Body of pancreas (tissue), 4 donors: ENCODE data around the gene TFEC. TPM values are rescaled to one million over a fixed set of nuclear protein-coding genes. Genes with fewer than 3 reads are reported as not detected.

Source experiments
- ATAC-seq: fragments of 150-250 bp; one replicate; pipeline ENCODE4 v1.9.1; 2016
- DNase-seq, 4 donors: peaks; one replicate each; pipeline ENCODE4 v3.0.0-alpha.2; 2019
- H3K27ac ChIP-seq, 4 donors: fragments of 200-600 bp; sonication (generic); 1 replicate in 3 of 4; 2 replicates in 1 of 4; pipeline versions ENCODE4 v1.5.1 to v1.6.1; 2016 to 2019; ENCODE audit warnings: mild to moderate bottlenecking in 1 of 4, mixed read lengths in 1 of 4, moderate library complexity in 1 of 4
- H3K27me3 ChIP-seq, 2 donors: fragments of 200-600 bp; sonication (generic); one replicate each; pipeline ENCODE4 v1.6.0; 2016; ENCODE audit warnings: mild to moderate bottlenecking in 1 of 2
- H3K36me3 ChIP-seq, 2 donors: fragments of 200-600 bp; sonication (generic); replicated peaks in 1 of 2; 2 replicates each; pipeline ENCODE4 v1.5.1; 2016; ENCODE audit warnings: low read depth in 2 of 2; ENCODE audit not compliant: insufficient read depth in 1 of 2
- H3K4me1 ChIP-seq: fragments of 200-600 bp; sonication (generic); one replicate; pipeline ENCODE4 v1.6.0; 2016
- H3K4me3 ChIP-seq, 2 donors: fragments of 200-600 bp; sonication (generic); 1 replicate in 1 of 2; 2 replicates in 1 of 2; pipeline ENCODE4 v1.5.1; 2016 to 2019
- H3K9me3 ChIP-seq, 3 donors: fragments of 200-600 bp; sonication (generic); 1 replicate in 2 of 3; 2 replicates in 1 of 3; pipeline ENCODE4 v1.5.1; 2016
- CTCF ChIP-seq, 7 experiments: fragments of 450-650 bp in 4 of 7; fragments of 200-600 bp in 3 of 7; sonication (generic) in 3 of 7; IDR thresholded peaks; one replicate each; pipeline ENCODE4 v1.5.1; 2016 to 2019; ENCODE audit warnings: antibody characterized with exemption in 7 of 7
- POLR2A ChIP-seq, 3 donors: fragments of 450-650 bp; IDR thresholded peaks; one replicate each; pipeline ENCODE4 v1.6.1; 2016; ENCODE audit warnings: antibody characterized with exemption in 3 of 3, mild to moderate bottlenecking in 2 of 3
- WGBS, 2 donors: methylation state at CpG; one replicate each; pipeline ENCODE4 v1.1.5; 2017; 5-methylcytosine and 5-hydroxymethylcytosine counted together
- intact Hi-C: fragments of 100-400 bp; cut with DNase I; formaldehyde crosslinking; loops from one replicate; pipeline ENCODE4 v1.15.1; 2023
- total RNA-seq, 2 donors: library from RNA; depleted of rRNA; stranded (reverse); fragments of >200 nt; gene quantifications; one replicate each; pipeline ENCODE4 v1.1.0, GENCODE V29; 2016

The TFEC gene
- total RNA-seq, 2 donors from 2014 or later, result 0.33 to 2.3 TPM

- intact Hi-C loops, result no loop called here
- DNase-seq (no peak), ATAC-seq (no peak)
- H3K27me3 ChIP-seq, result no peaks in the 10 kb centered on the region
- no peaks in the 10 kb centered on the region for H3K4me1 ChIP-seq
- no peak overlapping the region for H3K27ac ChIP-seq
- no peaks in the 10 kb centered on the region for H3K36me3 ChIP-seq
- no peaks in the 10 kb centered on the region for H3K9me3 ChIP-seq
- TF ChIP-seq CTCF (IDR thresholded peaks at IDR 0.05) (no peak), POLR2A (IDR thresholded peaks at IDR 0.05) (no peak)
- no peak overlapping the region for H3K4me3 ChIP-seq
These were observed 46.5 kb downstream of the TFEC start for GRCh38 chr7:115984105-115984504.

- TF ChIP-seq CTCF (IDR thresholded peaks at IDR 0.05), result no peak
- no peak for TF ChIP-seq POLR2A (IDR thresholded peaks at IDR 0.05)
- H3K4me3 ChIP-seq, result no peak overlapping the region
- intact Hi-C loops, result no loop called here
- H3K9me3 ChIP-seq, result no peaks in the 10 kb centered on the region
- DNase-seq, result no peak
- no peak overlapping the region for H3K27ac ChIP-seq
- no peaks in the 10 kb centered on the region for H3K27me3 ChIP-seq
- no peaks in the 10 kb centered on the region for H3K4me1 ChIP-seq
- no peak for ATAC-seq
- no peaks in the 10 kb centered on the region for H3K36me3 ChIP-seq
These were observed 50.4 kb downstream of the TFEC start for GRCh38 chr7:115980159-115980558.

- intact Hi-C loops, result no loop called here
- ATAC-seq, result no peak
These were observed 53.9 kb downstream of the TFEC start for GRCh38 chr7:115976651-115977050.

GRCh38 chr7:115975766-115976165 lies 54.8 kb downstream of the TFEC start:
- WGBS, 2 donors, result 76 to 84% methylated on average over 5 of the region's 5 CpGs
- intact Hi-C loops, result no loop called here

More at GRCh38 chr7:115976651-115977050, 53.9 kb downstream of the TFEC start:
- H3K27ac ChIP-seq, result no peak overlapping the region
- no peaks in the 10 kb centered on the region for H3K4me1 ChIP-seq
- TF ChIP-seq CTCF (IDR thresholded peaks at IDR 0.05), result no peak
- no peak for TF ChIP-seq POLR2A (IDR thresholded peaks at IDR 0.05)
- 63 to 84% methylated on average over 3 of the region's 3 CpGs for WGBS, 2 donors
- no peaks in the 10 kb centered on the region for H3K27me3 ChIP-seq
- H3K36me3 ChIP-seq, result no peaks in the 10 kb centered on the region
- no peak for DNase-seq
- no peaks in the 10 kb centered on the region for H3K9me3 ChIP-seq
- H3K4me3 ChIP-seq, result no peak overlapping the region

More at GRCh38 chr7:115975766-115976165, 54.8 kb downstream of the TFEC start:
- H3K4me1 ChIP-seq, result no peaks in the 10 kb centered on the region
- H3K27me3 ChIP-seq, result no peaks in the 10 kb centered on the region
- no peak overlapping the region for H3K27ac ChIP-seq
- no peak overlapping the region for H3K4me3 ChIP-seq
- no peaks in the 10 kb centered on the region for H3K36me3 ChIP-seq
- TF ChIP-seq CTCF (IDR thresholded peaks at IDR 0.05), result no peak
- no peak for TF ChIP-seq POLR2A (IDR thresholded peaks at IDR 0.05)
- no peaks in the 10 kb centered on the region for H3K9me3 ChIP-seq
- ATAC-seq (no peak), DNase-seq (no peak)
